NCI-H146 treated with DMSO at 0.1 percent for 48 hours (cell line): ENCODE measurements around the gene OR2T3.
"Not testable (repeated sequence)": the region's sequence is repeated elsewhere in the genome, so short reads cannot be mapped to it uniquely, and the experiment has no call there.

Experiments used
- DNase-seq: peaks from one replicate; lab custom pipeline; 2025; ENCODE audit not compliant: unreplicated experiment; lab: John Stamatoyannopoulos, UW

Gene OR2T3

GRCh38 chr1:248471154-248471553 is 2.0 kb upstream of the OR2T3 start:
- DNase-seq = no peak

GRCh38 chr1:248472111-248472510 is 1.0 kb upstream of the OR2T3 start:
- not testable (repeated sequence) for DNase-seq

- not testable (repeated sequence) for DNase-seq
Observed at GRCh38 chr1:248475660-248476059, 2.5 kb downstream of the OR2T3 start.

GRCh38 chr1:248481686-248482579 is 8.8 kb downstream of the OR2T3 start:
- DNase-seq = not testable (repeated sequence)

- not testable (repeated sequence) for DNase-seq
Observed at GRCh38 chr1:248488289-248488688, 15.1 kb downstream of the OR2T3 start, which contains the start of gene OR2T5. TSS of gene OR2T5 (plus strand) at chr1:248488589. CDS start at chr1:248488589, 0 bp downstream.

GRCh38 chr1:248496661-248497060 is 23.5 kb downstream of the OR2T3 start:
- DNase-seq = not testable (repeated sequence)

GRCh38 chr1:248500305-248501035 is 27.3 kb downstream of the OR2T3 start:
- not testable (repeated sequence) for DNase-seq

- DNase-seq = not testable (repeated sequence)
Observed at GRCh38 chr1:248507773-248508172, 34.6 kb downstream of the OR2T3 start, which contains the start of gene OR2G6. TSS of gene OR2G6 (plus strand) at chr1:248508073. CDS start at chr1:248521647, 13,574 bp downstream.

GRCh38 chr1:248510217-248510616 is 37.1 kb downstream of the OR2T3 start:
- not testable (repeated sequence) for DNase-seq

GRCh38 chr1:248521856-248522255 is 48.7 kb downstream of the OR2T3 start:
- DNase-seq = no peak
